Measurements from ENCODE around the gene DHRS12.
"Not testable (repeated sequence)": the region's sequence is repeated elsewhere in the genome, so short reads cannot be mapped to it uniquely, and the experiment has no call there.

DHRS12 gene

GRCh38 chr13:51827254-51827653 lies 23.3 kb upstream of the DHRS12 start:
- DNase-seq: no peak

DNA sequence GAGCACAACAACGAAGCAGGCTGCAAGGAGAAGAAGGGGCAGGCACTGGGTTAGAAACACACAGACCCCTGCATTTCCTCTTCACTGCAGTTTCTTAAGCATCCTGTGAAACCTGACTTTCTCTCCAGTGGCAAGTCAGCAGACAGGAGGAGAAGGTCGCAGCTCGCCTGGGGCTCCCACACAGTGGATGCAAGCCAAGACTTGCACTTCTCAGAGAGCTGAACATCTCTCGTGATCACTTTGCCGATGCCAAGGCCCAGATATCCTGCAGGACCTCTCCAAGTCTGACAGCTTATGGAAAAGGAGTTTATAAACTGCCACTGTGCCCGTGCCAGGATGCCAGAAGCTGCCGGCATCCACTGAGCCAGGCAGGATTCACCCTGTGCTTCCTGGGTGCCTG lies 22.6 kb upstream of the DHRS12 start:
- DNase-seq: peak in 1 of 14 donors; percentile 45

DNA sequence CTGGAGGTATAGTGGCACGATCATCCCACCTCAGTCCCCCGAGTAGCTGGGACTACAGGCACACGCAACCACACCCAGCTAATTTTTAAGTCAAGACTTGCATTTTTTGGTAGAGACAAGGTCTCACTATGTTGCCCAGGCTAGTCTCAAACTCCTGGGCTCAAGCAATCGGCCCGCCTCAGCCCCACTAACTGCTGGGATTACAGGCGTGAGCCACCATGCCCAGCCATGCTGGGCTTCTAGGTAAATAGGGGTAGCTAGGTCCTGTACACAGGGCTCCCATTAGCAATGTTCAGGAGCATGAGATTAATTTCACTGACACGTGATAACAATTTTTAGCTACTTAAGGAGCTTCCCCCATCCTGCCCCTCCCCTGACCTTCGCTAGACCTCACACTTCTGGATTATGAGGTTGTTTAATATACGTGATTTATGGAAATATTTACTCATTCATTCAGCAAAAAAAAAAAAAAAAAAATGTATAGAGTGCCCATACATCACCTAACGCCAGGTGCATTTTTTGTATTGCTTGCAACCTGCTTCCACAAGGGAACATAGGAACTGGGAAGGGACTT lies 21.8 kb upstream of the DHRS12 start:
- DNase-seq: no peak

GRCh38 chr13:51825165-51825592 lies 21.2 kb upstream of the DHRS12 start:
- no peak for DNase-seq

DNA sequence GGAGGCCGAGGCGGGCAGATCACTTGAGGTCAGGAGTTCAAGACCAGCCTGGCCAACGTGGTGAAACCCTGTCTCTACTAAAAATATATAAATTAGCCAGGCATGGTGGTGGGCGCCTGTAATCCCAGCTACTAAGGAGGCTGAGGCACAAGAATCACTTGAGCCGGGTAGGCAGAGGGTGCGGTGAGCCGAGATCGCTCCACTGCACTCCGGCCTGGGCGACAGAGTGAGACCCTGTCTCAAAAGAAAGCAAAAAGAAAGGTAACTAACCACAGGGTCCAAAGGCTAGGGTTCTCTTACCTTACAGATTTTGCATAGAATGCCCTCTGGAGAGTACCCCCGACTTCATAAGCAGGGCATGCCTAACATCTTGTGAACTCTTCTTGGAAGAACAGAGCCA lies 20.7 kb upstream of the DHRS12 start:
- DNase-seq: not testable (repeated sequence)

GRCh38 chr13:51823863-51824262 lies 19.9 kb upstream of the DHRS12 start:
- DNase-seq: no peak

GRCh38 chr13:51823359-51823758 lies 19.4 kb upstream of the DHRS12 start:
- no peak for DNase-seq

GRCh38 chr13:51822106-51822815 lies 18.3 kb upstream of the DHRS12 start:
- DNase-seq: peak in 1 of 14 donors; percentile 84

DNA sequence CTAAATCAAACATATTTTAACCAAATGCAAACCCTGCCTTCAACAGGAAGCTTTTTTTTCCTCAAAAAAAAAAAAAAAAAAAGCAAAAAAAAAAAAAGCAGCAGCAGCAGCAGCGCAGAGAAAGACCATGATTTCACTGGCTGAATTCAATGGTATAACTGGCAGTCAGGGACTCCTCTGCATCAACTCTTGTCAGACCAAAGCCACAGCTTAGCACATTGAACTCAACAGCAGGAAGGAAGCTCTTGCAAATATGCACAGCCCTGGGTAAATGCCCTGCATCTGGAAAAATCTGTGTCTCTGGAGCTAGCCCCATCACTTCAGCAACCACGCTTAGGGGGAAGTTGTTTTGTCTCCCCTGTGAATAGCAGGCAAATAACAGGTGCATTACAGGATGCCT lies 17.6 kb upstream of the DHRS12 start:
- DNase-seq: peak in 1 of 14 donors; percentile 66

DNA sequence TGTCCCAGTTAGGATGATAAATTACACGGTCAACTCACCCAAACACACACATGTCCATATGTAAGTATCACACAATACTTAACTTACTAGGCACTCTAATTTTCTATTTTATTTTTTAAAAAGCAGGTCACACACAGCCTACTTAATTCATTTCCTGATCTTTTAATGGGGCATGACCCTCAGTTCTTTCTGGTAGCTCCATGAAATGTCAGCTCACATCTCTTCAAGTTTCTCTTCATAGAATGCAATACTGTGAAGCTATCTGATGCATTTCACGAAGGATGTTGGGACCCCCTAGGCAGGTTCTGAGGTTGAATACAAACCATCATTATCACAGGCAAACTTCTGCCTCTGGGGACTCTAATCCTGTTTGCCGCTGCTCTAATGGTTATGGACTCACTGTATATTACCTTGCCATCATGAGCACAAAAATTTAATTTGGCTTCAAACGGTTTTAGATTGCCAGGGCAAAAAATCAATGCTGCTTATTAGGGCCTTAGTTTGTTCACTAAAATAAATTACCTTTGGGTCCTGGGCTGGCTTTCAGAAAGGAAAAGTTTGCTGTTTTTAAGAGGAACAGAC lies 16.1 kb upstream of the DHRS12 start:
- no peak for DNase-seq

GRCh38 chr13:51819544-51819943 lies 15.6 kb upstream of the DHRS12 start:
- DNase-seq: no peak

- DNase-seq: peak in 5 of 14 donors; percentile 14 to 32 (median 21)
Measured at GRCh38 chr13:51818781-51819511, 15.0 kb upstream of the DHRS12 start.

DNA sequence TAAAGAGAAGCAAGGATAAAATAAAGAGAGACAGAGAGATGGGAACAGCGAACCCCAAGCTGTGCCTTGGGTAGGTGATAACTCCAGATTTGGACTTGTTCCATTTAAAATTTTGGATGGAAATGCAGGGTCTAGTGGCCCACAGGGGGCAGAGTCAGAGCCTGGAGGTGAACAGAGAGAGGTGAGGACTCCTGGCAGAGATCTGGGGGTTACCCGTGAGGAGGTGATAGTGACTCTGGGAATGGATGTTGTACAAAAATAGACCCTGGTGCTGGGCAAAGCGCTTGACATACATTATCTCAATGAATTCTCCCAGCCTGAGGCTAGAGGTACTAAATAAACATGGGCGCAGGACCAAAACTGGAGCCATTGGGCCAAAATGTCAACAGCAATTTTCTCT lies 14.3 kb upstream of the DHRS12 start:
- DNase-seq: no peak

DNA sequence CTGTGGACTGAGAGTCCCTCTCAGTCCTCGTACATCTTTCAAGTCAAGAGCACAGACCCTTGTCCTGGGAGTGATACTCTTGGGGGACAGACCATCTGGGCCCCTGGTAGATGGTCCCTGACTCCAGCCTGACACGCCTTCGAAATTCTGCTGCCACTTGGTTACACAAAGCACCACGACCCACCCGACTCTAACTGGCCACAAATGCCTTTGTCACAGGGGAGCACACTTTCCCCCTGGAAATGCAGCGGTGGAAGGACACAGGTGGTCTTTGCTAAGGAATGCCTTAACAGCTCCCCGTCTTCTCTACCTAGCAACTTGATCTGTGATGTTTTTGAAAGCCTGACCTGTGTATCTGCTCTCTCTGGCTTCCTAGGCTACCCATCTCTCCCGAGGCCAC lies 13.8 kb upstream of the DHRS12 start:
- no peak for DNase-seq

DNA sequence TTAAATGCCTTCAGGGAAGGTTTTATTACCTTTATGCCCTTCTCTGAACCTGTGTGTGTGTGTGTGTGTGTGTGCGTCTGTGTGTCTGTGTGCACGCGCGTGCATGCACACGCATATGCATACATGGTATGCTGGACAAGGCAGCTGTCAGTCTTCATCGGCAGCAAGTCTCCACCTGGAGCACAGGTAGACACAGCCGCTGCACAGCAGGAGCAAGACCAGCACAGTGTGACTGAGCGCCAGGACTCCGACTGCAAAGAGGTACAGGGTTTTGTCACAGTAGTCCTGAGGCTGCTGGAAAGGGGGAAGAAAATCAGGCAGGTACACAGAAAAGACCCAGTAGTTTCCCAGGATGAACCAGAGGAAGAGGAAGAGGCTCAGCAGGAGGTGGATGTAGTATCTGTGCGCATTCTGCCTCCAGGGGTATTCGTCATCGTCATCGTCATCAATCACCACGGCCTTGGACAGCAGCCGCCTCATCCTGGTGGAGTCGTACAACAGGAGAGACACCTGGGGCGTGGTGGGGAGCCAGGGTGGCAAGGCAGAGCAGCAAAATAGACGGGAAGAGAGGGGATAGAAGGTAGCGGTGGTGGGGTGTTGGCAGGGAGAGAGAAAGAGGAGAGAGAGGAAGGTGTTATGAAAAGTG lies 12.8 kb upstream of the DHRS12 start:
- no peak for DNase-seq

GRCh38 chr13:51815848-51816247 lies 11.9 kb upstream of the DHRS12 start:
- no peak for DNase-seq

DNA sequence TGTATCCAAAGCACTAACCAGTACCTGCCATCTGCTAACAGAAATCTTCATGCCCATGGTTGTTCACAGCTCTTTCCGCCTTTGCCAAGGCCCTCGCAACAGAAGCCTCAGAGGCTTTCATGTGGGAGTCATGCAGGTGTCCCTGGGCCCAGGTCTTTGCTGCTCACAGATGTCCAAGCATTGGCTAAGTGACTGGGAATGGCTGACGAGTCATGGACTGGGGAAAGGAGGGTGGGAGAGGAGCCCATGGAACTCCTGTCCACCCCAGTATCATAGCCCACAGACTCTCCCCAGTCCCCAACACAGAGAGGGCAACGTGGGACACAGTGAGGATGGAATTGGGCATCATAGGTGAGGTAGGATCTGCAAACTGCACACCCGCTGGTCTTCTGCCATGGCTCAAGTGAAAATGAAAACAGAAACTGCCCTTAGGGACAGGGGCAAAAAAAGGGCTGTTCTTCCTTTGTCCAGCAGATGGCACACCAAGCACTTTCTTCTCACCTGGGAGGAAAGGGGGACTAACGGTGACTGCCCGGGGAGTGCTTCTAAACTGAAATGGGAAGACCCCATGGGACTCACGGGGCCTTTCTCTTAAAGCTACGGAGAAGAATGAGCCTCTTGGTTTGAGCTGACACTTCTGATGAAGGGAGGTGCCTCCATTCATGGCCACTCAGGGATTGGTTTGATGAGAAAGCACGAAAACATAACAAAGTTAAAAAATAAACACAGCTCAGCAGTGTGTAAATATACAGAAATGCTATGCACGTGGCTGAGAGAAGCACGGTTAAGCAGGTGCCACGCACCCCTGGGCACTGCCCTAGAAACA lies 11.1 kb upstream of the DHRS12 start:
- peak in 10 of 14 donors; percentile 12 to 52 (median 22) for DNase-seq

GRCh38 chr13:51814071-51814470 lies 10.1 kb upstream of the DHRS12 start:
- DNase-seq: no peak

DNA sequence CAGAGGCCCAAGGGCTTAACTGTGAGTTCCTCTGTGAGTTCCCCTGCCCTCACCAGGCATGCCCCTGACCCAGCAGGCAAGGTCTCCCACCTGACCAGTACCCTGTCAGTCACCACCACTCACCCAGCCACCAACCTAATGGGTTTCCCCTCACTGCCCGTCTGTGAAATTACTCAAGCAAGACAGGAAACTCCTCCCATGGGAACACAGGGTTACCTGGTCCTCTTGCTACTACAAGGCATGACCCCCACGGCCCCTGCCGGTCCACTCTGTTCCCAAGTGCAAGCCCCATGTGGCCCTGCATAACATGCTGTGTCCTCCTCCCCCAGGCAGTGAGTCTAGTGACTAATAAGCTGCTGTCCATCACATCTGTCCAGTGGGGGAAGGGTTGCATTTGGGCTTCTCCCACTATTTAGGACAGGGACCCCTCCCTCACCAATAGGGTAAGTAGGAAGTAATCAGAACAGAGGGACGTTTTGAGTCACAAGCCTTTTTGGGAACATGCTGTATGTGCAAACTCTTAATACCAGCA lies 8.0 kb upstream of the DHRS12 start:
- peak in 1 of 14 donors; percentile 10 for DNase-seq

DNA sequence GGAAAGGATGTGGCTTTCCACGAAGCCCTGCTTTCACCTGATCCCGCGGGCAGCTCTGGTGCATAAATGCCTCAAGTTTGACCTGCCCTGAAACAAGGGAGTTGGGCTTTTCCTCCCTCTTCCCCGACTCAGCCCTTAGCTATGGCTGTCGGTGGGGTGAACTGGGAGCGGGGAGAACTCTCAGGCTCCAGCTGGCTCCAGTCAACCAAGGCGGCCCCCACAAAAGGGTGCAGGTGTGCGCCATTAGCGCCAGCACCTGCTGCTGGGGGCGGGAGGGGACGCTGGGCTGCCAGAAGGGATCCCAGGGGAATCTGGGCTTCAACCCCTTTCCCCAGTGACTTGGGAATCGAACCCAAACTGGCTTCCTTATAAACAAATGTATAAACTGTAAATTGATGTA lies 7.1 kb upstream of the DHRS12 start:
- DNase-seq: no peak

GRCh38 chr13:51808811-51809210 lies 4.8 kb upstream of the DHRS12 start:
- DNase-seq: no peak

DNA sequence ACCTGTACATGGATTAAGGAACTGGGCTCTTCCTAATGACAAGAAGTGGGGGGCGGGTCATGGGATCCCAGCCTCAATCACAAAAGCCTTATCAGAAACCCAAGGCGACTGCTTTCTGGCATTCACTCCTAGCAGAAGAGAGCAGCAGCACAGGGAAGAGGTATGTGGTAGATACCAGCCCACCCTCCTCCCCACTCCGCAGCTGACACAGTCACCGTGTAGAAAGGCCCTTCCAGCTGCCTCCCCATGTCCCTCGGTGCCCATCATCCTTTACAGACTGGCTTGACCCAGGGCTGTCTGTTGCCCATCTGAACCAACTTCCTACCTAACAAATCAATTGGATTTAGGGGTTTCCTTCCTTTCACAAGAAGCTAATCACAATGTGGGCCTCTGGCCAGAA lies 3.1 kb upstream of the DHRS12 start:
- no peak for DNase-seq

All from C1 segment of cervical spinal cord (tissue), 14 donors.